ENCODE measurements around the gene PITX3. TPM values are rescaled to one million over a fixed set of nuclear protein-coding genes. Genes with fewer than 3 reads are reported as not detected.
A peak's percentile ranks its signal among the peaks of the same experiment; 100 is the strongest.

PITX3 gene
- total RNA-seq: not detected

DNA sequence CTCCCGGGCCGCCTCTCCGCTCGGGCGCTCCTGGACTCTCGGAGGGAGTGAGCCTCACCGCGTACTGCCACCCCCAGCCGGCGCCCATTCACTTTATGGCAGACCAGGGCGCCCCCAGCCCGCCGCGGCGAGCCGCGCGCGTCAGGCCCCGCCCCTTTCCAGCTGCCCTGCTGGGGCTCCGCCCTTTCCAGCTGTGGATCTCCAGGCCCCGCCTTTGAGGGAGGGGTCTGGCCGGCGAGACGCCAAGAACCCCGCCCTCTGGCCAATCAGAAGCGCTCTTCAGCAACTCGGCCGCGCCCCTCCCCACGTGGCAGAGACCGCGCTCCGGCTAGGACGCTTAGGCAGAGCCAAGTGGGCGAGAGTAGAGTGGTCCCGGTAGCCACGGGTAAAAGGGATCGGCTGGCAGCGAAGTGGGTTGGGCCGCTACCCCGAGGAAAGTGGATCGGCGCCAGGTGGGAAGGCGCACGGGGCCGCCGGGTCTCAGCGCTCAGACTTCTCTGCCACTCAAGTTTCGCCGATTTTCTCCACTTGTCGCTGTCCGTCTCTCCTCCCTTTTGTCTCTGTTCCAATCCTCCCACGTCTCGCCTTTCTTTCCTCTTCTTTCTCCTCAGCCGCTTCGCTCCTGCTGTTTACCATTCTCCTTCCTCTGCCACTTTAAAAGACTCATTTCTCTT lies at the start of gene PITX3:
Gene PITX3 (minus strand): TSS at position 69 of the 674 bp plus-strand sequence. CDS start 9,432 bp downstream, outside the sequence.
- ATAC-seq: peak; percentile 79

DNA sequence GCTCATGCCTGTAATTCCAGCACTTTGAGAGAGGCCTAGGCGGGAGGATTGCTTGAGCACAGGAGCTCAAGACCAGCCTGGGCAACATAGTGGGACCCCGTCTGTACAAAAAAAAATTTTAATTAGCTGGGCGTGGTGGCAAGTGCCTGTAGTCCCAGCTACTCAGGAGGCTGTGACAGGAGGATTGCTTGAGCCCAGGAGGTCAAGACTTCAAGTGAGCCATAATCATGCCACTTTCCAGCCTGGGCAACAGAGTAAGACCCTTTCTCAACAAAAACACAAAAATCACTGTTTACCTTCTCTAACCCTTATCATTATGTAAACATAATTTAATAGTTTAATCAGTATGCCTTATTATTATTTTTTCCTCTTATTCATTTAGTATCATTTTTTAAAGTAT lies 48.5 kb upstream of the PITX3 start:
- no peak for ATAC-seq

DNA sequence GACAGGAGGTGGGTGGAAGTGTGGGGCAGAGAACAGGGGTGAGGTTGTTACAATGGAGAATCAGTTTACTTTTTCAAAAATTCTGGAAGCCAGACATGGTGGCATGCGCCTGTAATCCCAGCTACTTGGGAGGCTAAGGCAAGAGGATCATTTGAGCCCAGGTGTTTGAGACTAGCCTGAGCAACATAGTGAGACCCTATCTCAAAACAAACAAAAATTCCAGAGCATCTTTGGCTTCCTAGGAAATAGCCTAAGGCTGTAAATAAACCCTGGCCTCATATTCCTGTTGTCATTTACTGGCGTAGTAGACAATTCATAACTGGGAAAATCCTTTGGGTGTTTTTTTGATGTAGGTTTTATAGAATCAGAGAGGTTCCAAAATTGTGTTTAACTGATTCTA lies 48.0 kb upstream of the PITX3 start:
- ATAC-seq: no peak

DNA sequence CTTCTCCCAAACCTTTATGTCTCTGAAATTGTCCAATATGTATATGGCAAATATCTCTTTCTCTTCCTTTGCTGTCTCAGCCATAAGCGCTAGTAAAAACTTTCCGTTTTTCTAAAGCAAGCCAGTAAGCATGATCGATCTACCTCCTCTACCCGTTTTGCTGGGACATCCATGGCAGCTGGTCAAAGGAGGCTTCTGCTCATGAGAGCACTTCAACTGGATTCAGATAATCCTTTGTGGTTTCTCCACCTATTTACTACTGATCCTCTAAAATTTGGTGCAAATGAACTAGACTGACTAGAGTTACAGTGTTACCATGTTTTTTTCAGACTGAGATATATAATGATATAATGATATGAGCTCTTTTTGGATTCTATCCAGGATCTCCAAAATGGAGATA lies 46.7 kb upstream of the PITX3 start:
- ATAC-seq: no peak

DNA sequence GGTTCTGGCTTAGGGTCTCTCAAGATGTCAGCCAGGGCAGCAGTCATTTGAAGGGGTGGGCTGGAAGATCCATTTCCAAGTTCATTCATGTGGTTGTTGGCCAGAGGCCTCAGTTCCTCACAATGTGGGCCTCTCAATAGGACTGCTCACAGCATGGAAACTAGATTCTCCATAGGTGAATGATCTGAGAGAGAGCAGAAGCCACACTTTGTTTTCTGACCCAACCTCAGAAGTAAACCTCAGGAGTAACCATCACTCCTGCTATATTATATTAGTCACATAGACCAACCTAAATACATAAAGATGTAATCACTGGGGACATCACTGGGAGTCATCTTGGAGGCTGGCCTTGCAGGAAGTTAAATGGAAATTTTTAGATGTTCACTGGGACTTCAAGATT lies 46.2 kb upstream of the PITX3 start:
- ATAC-seq: no peak

DNA sequence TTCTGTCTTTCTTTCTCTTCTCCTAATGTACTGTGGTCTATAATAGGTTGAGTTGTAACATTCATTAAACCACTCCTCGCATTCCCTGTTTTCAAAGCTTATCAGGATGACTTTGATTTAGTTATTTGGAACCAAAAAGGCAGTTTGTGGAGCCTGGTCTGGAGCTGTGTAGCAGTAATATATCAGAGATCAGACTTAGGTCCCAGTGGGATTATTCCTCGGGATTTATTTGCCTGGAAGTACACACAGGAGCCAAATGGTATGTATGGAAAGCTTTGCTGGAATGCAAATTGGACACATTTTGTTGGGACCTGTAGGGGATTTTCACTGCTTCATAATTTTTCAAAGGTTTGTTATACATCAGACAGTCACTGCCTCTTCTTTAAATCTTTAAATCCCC lies 44.9 kb upstream of the PITX3 start:
- no peak for ATAC-seq

GRCh38 chr10:102285133-102285532 lies 43.8 kb upstream of the PITX3 start:
- ATAC-seq: peak; percentile 21

GRCh38 chr10:102284531-102284930 lies 43.2 kb upstream of the PITX3 start:
- peak; percentile 60 for ATAC-seq

DNA sequence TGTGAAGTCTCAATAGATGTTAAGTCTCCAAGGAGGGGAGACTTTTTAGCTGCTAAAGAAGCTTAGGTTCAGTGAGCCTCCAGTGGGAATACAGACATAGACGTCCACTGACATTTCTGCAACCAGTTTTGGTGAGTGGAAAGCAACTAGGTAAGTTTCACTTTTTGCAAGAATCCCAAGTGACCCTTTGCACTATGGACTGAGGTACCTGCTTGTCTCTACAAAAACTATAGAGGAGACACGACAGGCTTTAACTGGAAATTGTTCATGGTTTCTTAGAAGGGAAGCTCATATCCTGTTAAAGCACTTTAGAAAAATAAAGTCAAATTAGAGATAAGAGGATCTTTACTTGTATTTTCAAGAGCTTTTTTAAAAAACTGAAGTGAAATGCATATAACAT lies 42.6 kb upstream of the PITX3 start:
- ATAC-seq: no peak

GRCh38 chr10:102283488-102283887 lies 42.2 kb upstream of the PITX3 start:
- ATAC-seq: peak; percentile 83

GRCh38 chr10:102281102-102281487 lies 39.8 kb upstream of the PITX3 start:
- ATAC-seq: no peak

DNA sequence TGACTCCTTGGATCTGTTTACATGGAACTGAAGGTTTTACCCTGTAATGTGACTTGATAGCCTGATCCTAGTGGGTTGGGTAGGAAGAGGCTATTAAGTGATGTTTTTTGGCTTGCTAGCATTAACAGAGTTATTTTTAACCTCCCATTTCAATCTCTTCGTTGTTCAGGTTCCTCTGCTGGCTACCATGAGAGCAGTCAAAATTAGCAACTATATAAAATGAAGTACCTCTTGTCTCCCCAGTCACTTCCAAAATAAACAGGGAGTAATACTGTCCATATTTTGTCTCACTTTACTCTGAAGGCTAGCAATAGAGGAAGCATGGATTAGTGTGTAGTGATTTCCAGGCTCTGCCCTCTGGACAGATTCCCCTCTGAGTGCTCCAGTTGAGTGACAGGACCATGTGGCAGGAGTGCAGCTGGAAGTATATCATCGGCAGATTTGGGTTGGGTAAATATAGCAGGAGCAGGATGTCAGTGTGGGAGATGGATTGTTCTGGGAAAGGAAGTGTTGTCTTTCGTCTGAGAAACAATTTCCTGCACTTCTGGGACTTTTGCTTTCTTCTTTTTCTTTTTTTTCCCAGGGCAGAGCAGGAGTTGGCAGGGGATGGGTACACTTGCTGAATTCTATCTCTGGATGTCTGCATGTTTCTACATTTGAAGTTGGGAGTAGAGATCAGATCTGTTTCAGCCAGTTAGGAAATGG lies 39.2 kb upstream of the PITX3 start:
- ATAC-seq: no peak

- ATAC-seq: no peak
Observed at GRCh38 chr10:102279104-102279503, 37.8 kb upstream of the PITX3 start.

GRCh38 chr10:102275343-102275742 lies 34.0 kb upstream of the PITX3 start:
- ATAC-seq: no peak

- ATAC-seq: no peak
Observed at GRCh38 chr10:102274062-102274461, 32.8 kb upstream of the PITX3 start.

DNA sequence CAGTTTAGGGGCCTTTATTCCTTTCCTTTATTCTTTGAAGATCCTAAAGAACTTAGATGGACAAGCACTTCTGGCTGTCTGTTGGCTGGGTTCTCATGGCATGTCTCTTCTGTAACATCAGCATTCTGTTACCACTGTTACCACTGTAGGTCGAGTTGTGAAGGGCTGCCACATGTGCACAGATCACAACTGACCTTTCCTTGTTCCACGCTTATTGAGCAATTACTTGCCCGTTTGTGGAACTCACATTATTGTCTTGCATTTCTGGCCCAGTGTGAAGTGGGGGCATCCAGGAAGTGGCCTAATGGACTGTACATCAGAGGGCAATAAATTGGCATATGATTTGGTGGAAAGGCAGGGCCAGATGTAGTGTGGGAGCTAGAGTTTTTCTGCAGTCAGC lies 27.7 kb upstream of the PITX3 start:
- no peak for ATAC-seq

GRCh38 chr10:102268375-102268888 lies 27.1 kb upstream of the PITX3 start:
- ATAC-seq: no peak

- no peak for ATAC-seq
Observed at GRCh38 chr10:102267748-102268147, 26.4 kb upstream of the PITX3 start.

DNA sequence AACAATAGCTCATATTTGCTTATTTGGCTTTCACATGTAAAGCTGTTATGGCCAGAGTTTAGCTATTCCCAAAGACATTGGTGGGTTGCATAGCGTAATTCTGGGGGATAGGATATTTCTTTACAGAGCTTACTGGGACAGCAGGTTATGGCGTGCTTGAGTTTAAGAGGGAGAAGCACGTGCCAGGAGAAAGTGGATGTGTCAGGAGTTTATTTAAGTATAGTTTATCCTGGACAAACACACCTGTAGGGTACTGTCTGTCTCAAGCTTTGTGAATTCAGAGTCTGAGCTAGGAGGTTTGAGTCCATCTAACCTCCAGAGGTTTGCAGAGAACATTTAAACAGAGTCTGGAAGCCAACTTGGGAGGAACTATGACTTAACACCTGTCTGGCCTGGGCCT lies 25.4 kb upstream of the PITX3 start:
- ATAC-seq: no peak

DNA sequence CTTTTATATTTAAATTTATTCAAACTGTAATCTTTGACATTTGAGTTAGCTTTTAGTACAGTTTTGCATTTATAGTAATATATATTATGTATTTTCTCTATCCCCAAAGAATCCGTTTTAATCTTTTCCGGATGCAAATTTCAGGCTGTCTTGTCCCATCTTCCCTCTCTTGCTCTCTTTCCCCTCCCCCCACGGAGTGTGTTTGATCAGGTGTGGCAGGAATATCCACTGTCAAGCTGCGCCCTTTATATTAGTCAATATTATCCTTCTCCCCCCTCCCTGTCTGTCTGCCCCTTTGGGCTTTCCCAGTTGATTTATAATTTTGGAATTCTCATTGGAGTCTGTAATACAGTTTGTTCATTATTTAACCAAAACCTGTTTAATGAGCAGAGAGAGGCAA lies 23.1 kb upstream of the PITX3 start:
- ATAC-seq: no peak

DNA sequence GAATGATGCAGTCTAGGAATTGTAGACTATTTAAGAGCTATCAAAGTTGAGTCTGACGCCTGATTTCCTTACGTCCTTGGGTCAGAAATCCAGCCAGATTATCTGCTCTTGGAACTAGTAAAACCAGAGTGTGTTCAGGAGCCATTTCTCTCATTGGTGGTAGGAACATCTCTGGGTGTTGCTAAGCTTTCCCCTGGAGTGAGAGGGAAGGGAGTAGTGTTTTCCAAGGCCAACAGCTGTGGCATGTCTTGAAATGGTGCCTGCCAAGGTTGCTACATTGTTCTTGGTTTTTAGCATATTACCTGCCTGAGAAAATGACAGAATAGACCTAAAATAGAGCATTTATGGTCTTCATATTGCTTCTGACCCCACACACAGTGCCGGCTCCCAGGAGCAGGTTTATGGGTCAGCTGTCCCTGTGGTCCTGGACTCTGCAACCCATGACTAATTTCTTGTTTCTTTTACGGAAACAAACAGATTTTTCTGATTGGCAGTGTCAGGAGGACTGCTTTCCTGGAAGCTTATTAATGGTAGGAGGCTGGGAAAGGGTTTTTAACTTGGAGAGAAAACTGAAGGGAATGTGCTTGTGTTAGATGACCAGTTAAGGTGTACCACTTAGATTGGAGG lies 21.5 kb upstream of the PITX3 start:
- ATAC-seq: no peak

DNA sequence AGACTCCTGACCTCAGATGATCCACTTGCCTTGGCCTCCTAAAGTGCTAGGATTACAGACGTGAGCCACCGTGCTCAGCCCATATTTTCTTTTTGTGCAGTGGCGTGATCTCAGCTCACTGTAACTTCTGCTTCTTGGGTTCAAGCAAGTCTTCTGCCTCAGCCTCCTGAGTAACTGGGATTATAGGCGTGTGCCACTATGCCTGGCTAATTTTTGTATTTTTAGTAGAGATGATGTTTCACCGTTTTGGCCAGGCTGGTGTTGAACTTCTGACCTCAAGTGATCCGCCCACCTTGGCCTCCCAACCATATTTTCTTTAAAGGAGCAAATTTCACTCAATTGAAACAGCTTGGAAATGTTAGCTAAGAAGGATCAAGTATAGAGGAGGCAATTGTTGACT lies 20.5 kb upstream of the PITX3 start:
- ATAC-seq: no peak

DNA sequence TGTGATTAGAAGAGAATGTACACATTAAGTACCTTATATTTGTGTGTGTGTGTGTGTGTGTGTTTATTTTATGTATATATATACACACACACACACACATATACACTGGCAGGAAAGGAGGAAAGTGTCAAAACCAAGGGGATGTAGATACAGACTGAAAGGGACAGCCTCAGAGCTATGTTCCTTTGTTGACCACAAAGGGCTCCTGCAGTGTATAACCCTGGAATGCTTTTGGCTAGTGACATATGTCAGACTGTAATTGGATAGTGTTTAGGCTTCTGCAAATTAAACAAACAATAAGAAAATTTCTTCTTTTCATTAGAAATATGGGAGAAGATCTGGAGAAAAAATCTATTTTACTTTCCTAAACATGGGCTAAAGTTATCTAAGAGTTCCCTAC lies 19.9 kb upstream of the PITX3 start:
- no peak for ATAC-seq

GRCh38 chr10:102255404-102255803 lies 14.1 kb upstream of the PITX3 start:
- ATAC-seq: no peak

All from esophagus mucosa (tissue), 1 donor.